HepG2 (cell line): ENCODE data around the gene COX4I2. TPM values are rescaled to one million over a fixed set of nuclear protein-coding genes. Genes with fewer than 3 reads are reported as not detected.

Experiments used
- ATM ChIP-seq: fragments of 450-650 bp; IDR thresholded peaks from 2 replicates; pipeline ENCODE4 v1.7.1; 2017; ENCODE audit warnings: mild to moderate bottlenecking, borderline replicate concordance
- FOXA3 ChIP-seq: IDR thresholded peaks from 2 replicates; pipeline ENCODE4 v1.6.1; 2016; ENCODE audit warnings: missing genetic modification reagents, missing compliant biosample characterization
- GPN1 ChIP-seq: sonication (generic); formaldehyde crosslinking; IDR thresholded peaks from 2 replicates; pipeline ENCODE4 v1.5.1; 2020; ENCODE audit warnings: missing genetic modification reagents, borderline replicate concordance
- JARID2 ChIP-seq: sonication (generic); formaldehyde crosslinking; IDR thresholded peaks from 2 replicates; pipeline ENCODE4 v1.8.1; 2023; ENCODE audit warnings: missing genetic modification reagents, inconsistent platforms; ENCODE audit not compliant: insufficient replicate concordance
- KDM5B ChIP-seq: sonication (generic); formaldehyde crosslinking; IDR thresholded peaks from 2 replicates; pipeline ENCODE4 v1.4.0; 2020; ENCODE audit warnings: missing genetic modification reagents, mild to moderate bottlenecking, borderline replicate concordance
- MLLT10 ChIP-seq: sonication (generic); formaldehyde crosslinking; IDR thresholded peaks from 2 replicates; pipeline ENCODE4 v1.4.0; 2020; ENCODE audit warnings: missing genetic modification reagents
- NFKB2 ChIP-seq: sonication (generic); formaldehyde crosslinking; IDR thresholded peaks from 2 replicates; pipeline ENCODE4 v1.4.0; 2020; ENCODE audit warnings: missing genetic modification reagents, borderline replicate concordance
- RBM39 ChIP-seq: fragments of 200-400 bp; formaldehyde crosslinking; IDR thresholded peaks from one replicate; pipeline ENCODE4 v1.6.1; 2018; ENCODE audit warnings: antibody characterized with exemption, mild to moderate bottlenecking, low read depth, low read length; ENCODE audit not compliant: poor library complexity, severe bottlenecking
- SP5 ChIP-seq: IDR thresholded peaks from 2 replicates; pipeline ENCODE4 v1.6.1; 2016; ENCODE audit warnings: low read depth, borderline replicate concordance
- SSRP1 ChIP-seq: IDR thresholded peaks from 2 replicates; pipeline ENCODE4 v1.6.1; 2016; ENCODE audit warnings: control low read depth
- XRCC5 ChIP-seq: fragments of 200-400 bp; formaldehyde crosslinking; optimal IDR thresholded peaks from 2 replicates; pipeline ENCODE3; 2017; ENCODE audit warnings: mild to moderate bottlenecking, low read length
- ZBTB7A ChIP-seq: sonication (generic); formaldehyde crosslinking; IDR thresholded peaks from 2 replicates; pipeline ENCODE4 v1.8.0; 2022; ENCODE audit warnings: mild to moderate bottlenecking, missing genetic modification reagents
- ZKSCAN8 ChIP-seq: IDR thresholded peaks from 2 replicates; pipeline ENCODE4 v1.6.1; 2016; ENCODE audit warnings: borderline replicate concordance, missing genetic modification reagents, missing compliant biosample characterization
- ZNF251 ChIP-seq: sonication (generic); formaldehyde crosslinking; IDR thresholded peaks from 2 replicates; pipeline ENCODE4 v1.9.0; 2021; ENCODE audit warnings: mild to moderate bottlenecking, missing genetic modification reagents
- ZNF333 ChIP-seq: sonication (generic); formaldehyde crosslinking; IDR thresholded peaks from 2 replicates; pipeline ENCODE4 v1.4.0; 2020; ENCODE audit warnings: mild to moderate bottlenecking, missing genetic modification reagents, borderline replicate concordance
- ZNF788 ChIP-seq: sonication (generic); formaldehyde crosslinking; IDR thresholded peaks from 2 replicates; pipeline ENCODE4 v1.5.0; 2020; ENCODE audit warnings: mild to moderate bottlenecking, missing genetic modification reagents, borderline replicate concordance
- ZSCAN12 ChIP-seq: sonication (generic); formaldehyde crosslinking; IDR thresholded peaks from 2 replicates; pipeline ENCODE4 v1.9.0; 2021; ENCODE audit warnings: mild to moderate bottlenecking, missing genetic modification reagents
- polyA plus RNA-seq, 8 experiments: library from polyadenylated mRNA; depleted of rRNA in 3 of 8; stranded (reverse) in 7 of 8; unstranded in 1 of 8; fragments of >200 nt; fragmentation: Illumina TruSeq in 4 of 8; extraction: Trizol in 4 of 8; gene quantifications; 2 replicates each; pipeline versions ENCODE4 v1.2.1 to v1.2.3, GENCODE V29; 2011 to 2016; ENCODE audit warnings: low read depth in 4 of 8, missing spikeins in 1 of 8, mixed read lengths in 1 of 8; ENCODE audit not compliant: insufficient read depth in 1 of 8
- total RNA-seq, 5 experiments: library from RNA; depleted of rRNA; stranded (reverse); fragments of >200 nt; fragmentation: Illumina TruSeq; extraction: Trizol; gene quantifications; 2 replicates each; pipeline ENCODE4 v1.2.3, GENCODE V29; 2016; ENCODE audit warnings: low read depth in 1 of 5
- TF ChIP-seq, protein P1 (sequence below): sonication (generic); formaldehyde crosslinking; IDR thresholded peaks from 2 replicates; pipeline ENCODE4 v1.4.0; 2020; ENCODE audit warnings: mild to moderate bottlenecking, missing genetic modification reagents, borderline replicate concordance
- TF ChIP-seq, protein P2 (sequence below): sonication (generic); formaldehyde crosslinking; IDR thresholded peaks from 2 replicates; pipeline ENCODE4 v1.4.0; 2020; ENCODE audit warnings: missing genetic modification reagents

Gene COX4I2
- total and polyA plus RNA-seq, 2 of the 13 experiments (the other 11 are each of a cell fraction or from before 2014, with no cell fraction given): 1.1 TPM; not detected in 1

DNA sequence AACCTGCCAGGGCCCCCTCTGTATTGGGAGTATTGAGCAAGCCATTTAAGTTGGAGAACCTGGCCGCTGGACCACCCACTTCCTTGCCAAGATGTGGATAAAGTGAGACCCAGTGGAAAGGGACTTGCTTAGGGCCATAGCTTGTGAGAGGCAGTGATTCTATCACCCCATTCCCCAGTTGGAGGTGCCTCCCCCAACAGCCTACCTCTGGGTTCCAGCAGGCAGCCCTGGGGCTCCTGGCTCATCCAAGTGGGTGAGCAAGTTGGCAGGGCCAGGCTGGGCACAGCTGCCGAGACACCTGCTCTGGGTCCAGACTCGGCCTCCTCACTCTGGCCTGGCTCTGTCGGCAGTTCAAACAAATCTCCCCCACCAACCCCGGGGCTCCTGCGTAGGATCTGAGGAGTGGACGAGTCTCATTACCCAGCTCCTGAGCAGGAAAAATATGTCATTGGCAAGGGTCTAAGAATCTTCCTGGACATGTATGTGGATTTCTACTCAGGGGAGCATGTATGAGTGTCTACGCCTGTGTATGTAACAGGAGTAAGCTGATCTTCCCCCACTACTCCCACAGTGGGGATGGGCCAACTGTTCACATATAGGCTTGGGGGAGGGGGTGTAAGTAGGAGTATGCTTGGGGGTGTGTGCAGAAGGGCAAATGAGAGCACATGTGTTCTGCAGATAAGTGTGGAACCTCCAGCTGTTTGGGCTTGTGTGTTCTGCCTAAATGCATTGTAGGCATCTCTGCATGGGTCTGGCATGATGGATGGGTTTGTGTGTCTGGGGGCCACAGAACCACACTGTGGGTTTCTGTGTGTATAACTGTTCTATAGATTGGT, 30.7 kb upstream of the COX4I2 start (continued):
- TF ChIP-seq, protein P1, sequence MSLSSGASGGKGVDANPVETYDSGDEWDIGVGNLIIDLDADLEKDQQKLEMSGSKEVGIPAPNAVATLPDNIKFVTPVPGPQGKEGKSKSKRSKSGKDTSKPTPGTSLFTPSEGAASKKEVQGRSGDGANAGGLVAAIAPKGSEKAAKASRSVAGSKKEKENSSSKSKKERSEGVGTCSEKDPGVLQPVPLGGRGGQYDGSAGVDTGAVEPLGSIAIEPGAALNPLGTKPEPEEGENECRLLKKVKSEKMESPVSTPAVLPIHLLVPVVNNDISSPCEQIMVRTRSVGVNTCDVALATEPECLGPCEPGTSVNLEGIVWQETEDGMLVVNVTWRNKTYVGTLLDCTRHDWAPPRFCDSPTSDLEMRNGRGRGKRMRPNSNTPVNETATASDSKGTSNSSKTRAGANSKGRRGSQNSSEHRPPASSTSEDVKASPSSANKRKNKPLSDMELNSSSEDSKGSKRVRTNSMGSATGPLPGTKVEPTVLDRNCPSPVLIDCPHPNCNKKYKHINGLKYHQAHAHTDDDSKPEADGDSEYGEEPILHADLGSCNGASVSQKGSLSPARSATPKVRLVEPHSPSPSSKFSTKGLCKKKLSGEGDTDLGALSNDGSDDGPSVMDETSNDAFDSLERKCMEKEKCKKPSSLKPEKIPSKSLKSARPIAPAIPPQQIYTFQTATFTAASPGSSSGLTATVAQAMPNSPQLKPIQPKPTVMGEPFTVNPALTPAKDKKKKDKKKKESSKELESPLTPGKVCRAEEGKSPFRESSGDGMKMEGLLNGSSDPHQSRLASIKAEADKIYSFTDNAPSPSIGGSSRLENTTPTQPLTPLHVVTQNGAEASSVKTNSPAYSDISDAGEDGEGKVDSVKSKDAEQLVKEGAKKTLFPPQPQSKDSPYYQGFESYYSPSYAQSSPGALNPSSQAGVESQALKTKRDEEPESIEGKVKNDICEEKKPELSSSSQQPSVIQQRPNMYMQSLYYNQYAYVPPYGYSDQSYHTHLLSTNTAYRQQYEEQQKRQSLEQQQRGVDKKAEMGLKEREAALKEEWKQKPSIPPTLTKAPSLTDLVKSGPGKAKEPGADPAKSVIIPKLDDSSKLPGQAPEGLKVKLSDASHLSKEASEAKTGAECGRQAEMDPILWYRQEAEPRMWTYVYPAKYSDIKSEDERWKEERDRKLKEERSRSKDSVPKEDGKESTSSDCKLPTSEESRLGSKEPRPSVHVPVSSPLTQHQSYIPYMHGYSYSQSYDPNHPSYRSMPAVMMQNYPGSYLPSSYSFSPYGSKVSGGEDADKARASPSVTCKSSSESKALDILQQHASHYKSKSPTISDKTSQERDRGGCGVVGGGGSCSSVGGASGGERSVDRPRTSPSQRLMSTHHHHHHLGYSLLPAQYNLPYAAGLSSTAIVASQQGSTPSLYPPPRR (CRISPR knock-in tag): peak; percentile 71; the same call in 1 of the 2 replicates
- TF ChIP-seq NFKB2 (CRISPR knock-in tag): peak; percentile 42; the same call in 1 of the 2 replicates
- peak; percentile 68; the same call in 1 of the 2 replicates for TF ChIP-seq ZNF333 (CRISPR knock-in tag)
- peak; percentile 93 for TF ChIP-seq ZNF788 (CRISPR knock-in tag)
- TF ChIP-seq GPN1 (CRISPR knock-in tag): 0 out of 2 replicates have a peak, but pooled peaks have one; percentile 70
- peak; percentile 90 for TF ChIP-seq ZKSCAN8
- peak; percentile 88 for TF ChIP-seq KDM5B
- no peak for TF ChIP-seq ATM
- TF ChIP-seq ZNF251 (CRISPR knock-in tag): no peak
- peak; percentile 70 for TF ChIP-seq RBM39
- TF ChIP-seq ZSCAN12: 0 out of 2 replicates have a peak, but pooled peaks have one; percentile 3
- TF ChIP-seq XRCC5: peak; percentile 19
- no peak for TF ChIP-seq MLLT10
- TF ChIP-seq ZBTB7A (CRISPR knock-in tag): no peak
- TF ChIP-seq, protein P2, sequence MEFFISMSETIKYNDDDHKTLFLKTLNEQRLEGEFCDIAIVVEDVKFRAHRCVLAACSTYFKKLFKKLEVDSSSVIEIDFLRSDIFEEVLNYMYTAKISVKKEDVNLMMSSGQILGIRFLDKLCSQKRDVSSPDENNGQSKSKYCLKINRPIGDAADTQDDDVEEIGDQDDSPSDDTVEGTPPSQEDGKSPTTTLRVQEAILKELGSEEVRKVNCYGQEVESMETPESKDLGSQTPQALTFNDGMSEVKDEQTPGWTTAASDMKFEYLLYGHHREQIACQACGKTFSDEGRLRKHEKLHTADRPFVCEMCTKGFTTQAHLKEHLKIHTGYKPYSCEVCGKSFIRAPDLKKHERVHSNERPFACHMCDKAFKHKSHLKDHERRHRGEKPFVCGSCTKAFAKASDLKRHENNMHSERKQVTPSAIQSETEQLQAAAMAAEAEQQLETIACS (CRISPR knock-in tag): 0 out of 2 replicates have a peak, but pooled peaks have one; percentile 28
- TF ChIP-seq FOXA3: peak; percentile 65; the same call in 1 of the 2 replicates
- TF ChIP-seq JARID2 (CRISPR knock-in tag): peak; percentile 65
- TF ChIP-seq SP5 (CRISPR knock-in tag): peak; percentile 36; the same call in 1 of the 2 replicates
- TF ChIP-seq SSRP1 (CRISPR knock-in tag): no peak; the same call in none of the 2 replicates
